ENCODE measurements around the gene CYTH1. TPM values are rescaled to one million over a fixed set of nuclear protein-coding genes. Genes with fewer than 3 reads are reported as not detected.
"Not testable (repeated sequence)": the region's sequence is repeated elsewhere in the genome, so short reads cannot be mapped to it uniquely, and the experiment has no call there.

The CYTH1 gene
- total RNA-seq, 2 experiments from 2014 or later: 521 to 525 TPM

- Histone ChIP-seq H3K36me3 (ENCODE audit: insufficient read depth, low read length) (no peaks in the 10 kb centered on the region), H3K4me3 (ENCODE audit: low read length) (no peak overlapping the region), H3K4me1 (ENCODE audit: insufficient read depth, low read length) (peaks cover 94% of the 10 kb centered on the region), H3K27ac (ENCODE audit: low read depth in 1 of 2, low read length in 2 of 2) (peak overlapping the region; percentile 69 to 84), H3K9me3 (ENCODE audit: control insufficient read depth in 1 of 2, insufficient read depth in 1 of 2, low read length in 2 of 2) (no peaks in the 10 kb centered on the region), H3K27me3 (ENCODE audit: control insufficient read depth in 1 of 2, insufficient read depth in 2 of 2, low read length in 2 of 2) (no peaks in the 10 kb centered on the region)
- Mint-ChIP-seq H3K36me3 (ENCODE audit: low read depth) (peaks cover 38% of the 10 kb centered on the region), H3K4me3 (peak overlapping the region; percentile 68), H3K27ac (peak overlapping the region; percentile 85), H3K4me1 (ENCODE audit: low read depth) (peaks cover 87% of the 10 kb centered on the region), H3K27me3 (no peaks in the 10 kb centered on the region), H3K9me3 (no peaks in the 10 kb centered on the region)
- intact Hi-C loops (cut with DNase I, micrococcal nuclease): no loop called here
- DNase-seq (no peak), ATAC-seq (ENCODE audit: poor library complexity) (no peak)
- POLR2A ChIA-PET: interaction anchor here (1.1 to 7.5 kb wide), 3 partner anchors 16 to 29 kb away, joined by 3 to 92 read pairs (median 12); no protein-coding TSS in a partner anchor
- TF ChIP-seq, protein P1, sequence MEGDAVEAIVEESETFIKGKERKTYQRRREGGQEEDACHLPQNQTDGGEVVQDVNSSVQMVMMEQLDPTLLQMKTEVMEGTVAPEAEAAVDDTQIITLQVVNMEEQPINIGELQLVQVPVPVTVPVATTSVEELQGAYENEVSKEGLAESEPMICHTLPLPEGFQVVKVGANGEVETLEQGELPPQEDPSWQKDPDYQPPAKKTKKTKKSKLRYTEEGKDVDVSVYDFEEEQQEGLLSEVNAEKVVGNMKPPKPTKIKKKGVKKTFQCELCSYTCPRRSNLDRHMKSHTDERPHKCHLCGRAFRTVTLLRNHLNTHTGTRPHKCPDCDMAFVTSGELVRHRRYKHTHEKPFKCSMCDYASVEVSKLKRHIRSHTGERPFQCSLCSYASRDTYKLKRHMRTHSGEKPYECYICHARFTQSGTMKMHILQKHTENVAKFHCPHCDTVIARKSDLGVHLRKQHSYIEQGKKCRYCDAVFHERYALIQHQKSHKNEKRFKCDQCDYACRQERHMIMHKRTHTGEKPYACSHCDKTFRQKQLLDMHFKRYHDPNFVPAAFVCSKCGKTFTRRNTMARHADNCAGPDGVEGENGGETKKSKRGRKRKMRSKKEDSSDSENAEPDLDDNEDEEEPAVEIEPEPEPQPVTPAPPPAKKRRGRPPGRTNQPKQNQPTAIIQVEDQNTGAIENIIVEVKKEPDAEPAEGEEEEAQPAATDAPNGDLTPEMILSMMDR (IDR thresholded peaks at IDR 0.05): no peak
- CTCF ChIA-PET: interaction anchor here (0.8 to 1.4 kb wide), 3 partner anchors 15 to 52 kb away, joined by 3 to 5 read pairs (median 4); no protein-coding TSS in a partner anchor
Observed at GRCh38 chr17:78751447-78752161, 30.5 kb downstream of the CYTH1 start.

GRCh38 chr17:78751000-78751399 is 31.1 kb downstream of the CYTH1 start:
- H3K27me3 Mint-ChIP-seq; H3K9me3 ChIP-seq (ENCODE audit: control insufficient read depth in 1 of 2, insufficient read depth in 1 of 2, low read length in 2 of 2); H3K27me3 ChIP-seq (ENCODE audit: control insufficient read depth in 1 of 2, insufficient read depth in 2 of 2, low read length in 2 of 2); H3K4me3 ChIP-seq (ENCODE audit: low read length); H3K9me3 Mint-ChIP-seq; H3K36me3 ChIP-seq (ENCODE audit: insufficient read depth, low read length); intact Hi-C loops (cut with DNase I, micrococcal nuclease); ATAC-seq (ENCODE audit: poor library complexity); DNase-seq: not testable (repeated sequence)
- Mint-ChIP-seq H3K36me3 (ENCODE audit: low read depth) (peaks cover 39% of the 10 kb centered on the region), H3K4me1 (ENCODE audit: low read depth) (peaks cover 88% of the 10 kb centered on the region), H3K27ac (peak overlapping the region; percentile 85), H3K4me3 (peak overlapping the region; percentile 68)
- peak overlapping the region in 1 of 2 donors; percentile 84 for H3K27ac ChIP-seq (ENCODE audit: low read depth in 1 of 2, low read length in 2 of 2)
- peaks cover 94% of the 10 kb centered on the region for H3K4me1 ChIP-seq (ENCODE audit: insufficient read depth, low read length)
- ChIA-PET POLR2A (interaction anchor here (4.1 to 7.5 kb wide), 2 partner anchors 8 to 17 kb away, joined by 68 to 92 read pairs; no protein-coding TSS in a partner anchor), CTCF (interaction anchor here (0.9 to 1.4 kb wide), 2 partner anchors 15 to 16 kb away, joined by 4 to 5 read pairs; no protein-coding TSS in a partner anchor)

- H3K9me3 ChIP-seq (ENCODE audit: control insufficient read depth in 1 of 2, insufficient read depth in 1 of 2, low read length in 2 of 2): no peaks in the 10 kb centered on the region
- Mint-ChIP-seq H3K36me3 (ENCODE audit: low read depth) (peaks cover 47% of the 10 kb centered on the region), H3K4me1 (ENCODE audit: low read depth) (peaks cover 94% of the 10 kb centered on the region), H3K27me3 (no peaks in the 10 kb centered on the region), H3K4me3 (peak overlapping the region; percentile 78), H3K27ac (peak overlapping the region; percentile 85), H3K9me3 (no peaks in the 10 kb centered on the region)
- H3K4me3 ChIP-seq (ENCODE audit: low read length): peak overlapping the region; percentile 46
- H3K27ac ChIP-seq (ENCODE audit: low read depth in 1 of 2, low read length in 2 of 2): peak overlapping the region; percentile 81 to 84
- H3K36me3 ChIP-seq (ENCODE audit: insufficient read depth, low read length): peaks cover 5% of the 10 kb centered on the region
- ChIA-PET POLR2A (interaction anchor here (0.6 to 7.5 kb wide), 22 partner anchors 9 to 91 kb away, joined by 3 to 92 read pairs (median 7); no protein-coding TSS in a partner anchor), CTCF (interaction anchor here (0.9 to 2.7 kb wide), 7 partner anchors 10 to 36 kb away, joined by 3 to 13 read pairs (median 4); no protein-coding TSS in a partner anchor)
- H3K4me1 ChIP-seq (ENCODE audit: insufficient read depth, low read length): peaks cover 94% of the 10 kb centered on the region
- DNase-seq (peak; percentile 66 to 95 (median 77)), ATAC-seq (ENCODE audit: poor library complexity) (peak; percentile 85)
- intact Hi-C loops (cut with DNase I, micrococcal nuclease): loop anchor here in 1 of 2 experiments (1.0 to 5.0 kb wide), 4 partner anchors 10 to 90 kb away; no protein-coding TSS in a partner anchor
- TF ChIP-seq, protein P1 (IDR thresholded peaks at IDR 0.05): no peak
- H3K27me3 ChIP-seq (ENCODE audit: control insufficient read depth in 1 of 2, insufficient read depth in 2 of 2, low read length in 2 of 2): no peaks in the 10 kb centered on the region
Observed at GRCh38 chr17:78748730-78749317, 33.2 kb downstream of the CYTH1 start.

All from CD4-positive, alpha-beta T cell (primary cell).